Smooth muscle cell (in vitro differentiated cells): Measurements from ENCODE around the gene SPTBN5. TPM values are rescaled to one million over a fixed set of nuclear protein-coding genes. Genes with fewer than 3 reads are reported as not detected.

Experiments used
- DNase-seq: peaks from one replicate; lab custom pipeline; 2025; ENCODE audit not compliant: unreplicated experiment; lab: John Stamatoyannopoulos, UW
- H2AFZ ChIP-seq: fragments of 200-600 bp; sonication (generic); 2 replicates; pipeline ENCODE4 v1.6.0; 2016; ENCODE audit warnings: antibody characterized with exemption, low read depth, mild to moderate bottlenecking
- H3F3A ChIP-seq: fragments of 200-600 bp; sonication (generic); 2 replicates; pipeline ENCODE4 v1.6.0; 2017; ENCODE audit warnings: antibody characterized with exemption, low read depth
- H3K27ac ChIP-seq: fragments of 200-600 bp; sonication (generic); 2 replicates; pipeline ENCODE4 v1.5.1; 2016; ENCODE audit warnings: low read depth, mild to moderate bottlenecking
- H3K27me3 ChIP-seq: fragments of 200-600 bp; sonication (generic); 2 replicates; pipeline ENCODE4 v1.6.1; 2016; ENCODE audit warnings: low read depth, mild to moderate bottlenecking
- H3K36me3 ChIP-seq: fragments of 200-600 bp; sonication (generic); 2 replicates; pipeline ENCODE4 v1.5.1; 2016; ENCODE audit warnings: low read depth
- H3K4me1 ChIP-seq: fragments of 200-600 bp; sonication (generic); 2 replicates; pipeline ENCODE4 v1.5.1; 2016; ENCODE audit warnings: low read depth
- H3K4me2 ChIP-seq: fragments of 200-600 bp; sonication (generic); 2 replicates; pipeline ENCODE4 v1.6.0; 2016; ENCODE audit warnings: mild to moderate bottlenecking
- H3K4me3 ChIP-seq: fragments of 200-600 bp; sonication (generic); 2 replicates; pipeline ENCODE4 v1.5.1; 2016; ENCODE audit warnings: mild to moderate bottlenecking
- H3K79me2 ChIP-seq: fragments of 200-600 bp; sonication (generic); 2 replicates; pipeline ENCODE4 v1.6.0; 2016; ENCODE audit warnings: low read depth, mild to moderate bottlenecking
- H3K9ac ChIP-seq: fragments of 200-600 bp; sonication (generic); 2 replicates; pipeline ENCODE4 v1.6.0; 2016; ENCODE audit warnings: low read depth
- H3K9me3 ChIP-seq: fragments of 200-600 bp; sonication (generic); replicated peaks from 2 replicates; pipeline ENCODE4 v1.5.1; 2016; ENCODE audit warnings: low read depth
- H4K20me1 ChIP-seq: fragments of 200-600 bp; sonication (generic); 2 replicates; pipeline ENCODE4 v1.6.0; 2016; ENCODE audit warnings: low read depth
- CTCF ChIP-seq: fragments of 200-600 bp; sonication (generic); IDR thresholded peaks from 2 replicates; pipeline ENCODE4 v1.5.1; 2017; ENCODE audit warnings: borderline replicate concordance, mild to moderate bottlenecking, antibody characterized with exemption; ENCODE audit not compliant: insufficient read depth, poor library complexity, severe bottlenecking
- WGBS: methylation state at CpG from one replicate; pipeline ENCODE4 v1.1.7; 2016; ENCODE audit warnings: low lambda C conversion rate; 5-methylcytosine and 5-hydroxymethylcytosine counted together
- polyA plus RNA-seq: library from polyadenylated mRNA; unstranded; fragments of >200 nt; fragmentation: Nextera tagmentation; extraction: Ambion mirVana; gene quantifications from 2 replicates; pipeline ENCODE4 v1.2.1, GENCODE V29; 2016
- total RNA-seq: library from RNA; depleted of rRNA; stranded (reverse); fragments of >200 nt; gene quantifications from 2 replicates; pipeline ENCODE4 v1.2.3, GENCODE V29; 2014

SPTBN5 gene
- total and polyA plus RNA-seq, 2 experiments from 2014 or later: 0.04 to 0.08 TPM

GRCh38 chr15:41922353-41922752 lies 28.5 kb upstream of the SPTBN5 start:
- Histone ChIP-seq H3K9me3 (no peaks in the 10 kb centered on the region), H3K27ac (no peak overlapping the region), H3K4me3 (no peak overlapping the region), H4K20me1 (peaks cover 48% of the 10 kb centered on the region), H3K79me2 (no peaks in the 10 kb centered on the region), H3K36me3 (no peaks in the 10 kb centered on the region), H3K4me1 (peaks cover 5% of the 10 kb centered on the region), H3K4me2 (no peak overlapping the region), H3K27me3 (no peaks in the 10 kb centered on the region), H3F3A (peaks cover 9% of the 10 kb centered on the region), H2AFZ (no peak overlapping the region), H3K9ac (no peak overlapping the region)
- DNase-seq: no peak
- WGBS: 98% methylated on average over 9 of the region's 9 CpGs
- TF ChIP-seq CTCF: no peak

- Histone ChIP-seq H2AFZ (no peak overlapping the region), H3K27me3 (no peaks in the 10 kb centered on the region), H3K9ac (no peak overlapping the region), H3F3A (peaks cover 12% of the 10 kb centered on the region), H3K9me3 (no peaks in the 10 kb centered on the region), H3K27ac (no peak overlapping the region), H4K20me1 (peaks cover 50% of the 10 kb centered on the region), H3K36me3 (no peaks in the 10 kb centered on the region), H3K79me2 (no peaks in the 10 kb centered on the region), H3K4me1 (peaks cover 3% of the 10 kb centered on the region), H3K4me2 (no peak overlapping the region), H3K4me3 (no peak overlapping the region)
- no peak for DNase-seq
- 95% methylated on average over 5 of the region's 5 CpGs for WGBS
- no peak for TF ChIP-seq CTCF
Observed at GRCh38 chr15:41921639-41922038, 27.8 kb upstream of the SPTBN5 start.

GRCh38 chr15:41921167-41921566 lies 27.3 kb upstream of the SPTBN5 start:
- WGBS: 87% methylated on average over 9 of the region's 9 CpGs
- no peaks in the 10 kb centered on the region for H3K9me3 ChIP-seq
- H4K20me1 ChIP-seq: peaks cover 47% of the 10 kb centered on the region
- no peak for DNase-seq
- no peaks in the 10 kb centered on the region for H3K27me3 ChIP-seq
- H3K4me3 ChIP-seq: no peak overlapping the region
- no peak overlapping the region for H3K27ac ChIP-seq
- H2AFZ ChIP-seq: no peak overlapping the region
- peaks cover 12% of the 10 kb centered on the region for H3F3A ChIP-seq
- no peak overlapping the region for H3K4me2 ChIP-seq
- no peak for TF ChIP-seq CTCF
- no peaks in the 10 kb centered on the region for H3K4me1 ChIP-seq
- no peak overlapping the region for H3K9ac ChIP-seq
- no peaks in the 10 kb centered on the region for H3K36me3 ChIP-seq
- H3K79me2 ChIP-seq: no peaks in the 10 kb centered on the region

- no peak for DNase-seq
- no peak overlapping the region for H3K27ac ChIP-seq
- H2AFZ ChIP-seq: no peak overlapping the region
- WGBS: 93% methylated on average over 3 of the region's 3 CpGs
- H3K79me2 ChIP-seq: peaks cover 4% of the 10 kb centered on the region
- no peaks in the 10 kb centered on the region for H3K4me1 ChIP-seq
- H3F3A ChIP-seq: peaks cover 12% of the 10 kb centered on the region
- no peak overlapping the region for H3K4me3 ChIP-seq
- H3K9me3 ChIP-seq: no peaks in the 10 kb centered on the region
- peaks cover 36% of the 10 kb centered on the region for H4K20me1 ChIP-seq
- no peaks in the 10 kb centered on the region for H3K27me3 ChIP-seq
- TF ChIP-seq CTCF: no peak
- no peak overlapping the region for H3K4me2 ChIP-seq
- no peaks in the 10 kb centered on the region for H3K36me3 ChIP-seq
- no peak overlapping the region for H3K9ac ChIP-seq
Observed at GRCh38 chr15:41919954-41920538, 26.2 kb upstream of the SPTBN5 start.
